GM12892 (cell line): ENCODE results near the gene TOM1.

ENCODE experiments used
- DNase-seq: peaks from one replicate; pipeline ENCODE4 v3.0.0; 2011; ENCODE audit not compliant: insufficient read length
- FAIRE-seq: peaks from 2 replicates; lab custom pipeline; 2011; peaks lifted over from hg19 to GRCh38; lab: Jason Lieb, UNC
- POLR2A ChIP-seq: IDR thresholded peaks from 2 replicates; pipeline ENCODE4 v1.6.1; 2011; ENCODE audit warnings: low read depth, low read length, control low read depth
- POLR2AphosphoS5 ChIP-seq: IDR thresholded peaks from 2 replicates; pipeline ENCODE4 v1.6.1; 2011; ENCODE audit warnings: low read depth, low read length, control low read depth
- TAF1 ChIP-seq: IDR thresholded peaks from 2 replicates; pipeline ENCODE4 v1.6.1; 2011; ENCODE audit warnings: low read depth, mild to moderate bottlenecking, control low read depth, low read length, borderline replicate concordance

TOM1 gene

GRCh38 chr22:35368386-35368785 is 68.7 kb downstream of the TOM1 start:
- TF ChIP-seq POLR2A (no peak), POLR2AphosphoS5 (no peak), TAF1 (no peak)
- no peak for DNase-seq
- FAIRE-seq: no peak

GRCh38 chr22:35369996-35370395 is 70.3 kb downstream of the TOM1 start:
- TF ChIP-seq POLR2A: no peak
- TF ChIP-seq TAF1: no peak
- no peak for TF ChIP-seq POLR2AphosphoS5
- DNase-seq: no peak
- FAIRE-seq: no peak

GRCh38 chr22:35373781-35374180 is 74.1 kb downstream of the TOM1 start:
- FAIRE-seq: no peak
- no peak for DNase-seq
- TF ChIP-seq POLR2AphosphoS5: no peak
- no peak for TF ChIP-seq POLR2A
- no peak for TF ChIP-seq TAF1

- TF ChIP-seq POLR2AphosphoS5 (no peak), POLR2A (no peak), TAF1 (no peak)
- FAIRE-seq (no peak), DNase-seq (no peak)
Observed at GRCh38 chr22:35375031-35375430, 75.3 kb downstream of the TOM1 start.

GRCh38 chr22:35375526-35375925 is 75.8 kb downstream of the TOM1 start:
- TF ChIP-seq POLR2A (no peak), TAF1 (no peak), POLR2AphosphoS5 (no peak)
- DNase-seq (no peak), FAIRE-seq (no peak)

GRCh38 chr22:35376728-35377472 is 77.2 kb downstream of the TOM1 start:
- TF ChIP-seq POLR2AphosphoS5: no peak
- 0 out of 2 replicates have a peak, but pooled peaks have one; percentile 13 for TF ChIP-seq TAF1
- peak; percentile 24; the same call in 1 of the 2 replicates for TF ChIP-seq POLR2A
- FAIRE-seq: peak; percentile 78
- peak; percentile 63 for DNase-seq

- DNase-seq (no peak), FAIRE-seq (no peak)
- no peak for TF ChIP-seq TAF1
- no peak for TF ChIP-seq POLR2A
- TF ChIP-seq POLR2AphosphoS5: no peak
Observed at GRCh38 chr22:35377735-35378134, 78.0 kb downstream of the TOM1 start.

GRCh38 chr22:35378621-35379020 is 78.9 kb downstream of the TOM1 start:
- TF ChIP-seq TAF1 (no peak), POLR2AphosphoS5 (no peak), POLR2A (no peak)
- FAIRE-seq (no peak), DNase-seq (no peak)

- FAIRE-seq (no peak), DNase-seq (no peak)
- no peak for TF ChIP-seq POLR2A
- no peak for TF ChIP-seq POLR2AphosphoS5
- TF ChIP-seq TAF1: no peak
Observed at GRCh38 chr22:35379146-35379993, 79.7 kb downstream of the TOM1 start.

- FAIRE-seq (no peak), DNase-seq (no peak)
Observed at GRCh38 chr22:35380013-35380412, 80.3 kb downstream of the TOM1 start.

GRCh38 chr22:35380537-35381423 is 81.1 kb downstream of the TOM1 start, which contains the start of gene HMOX1:
Gene HMOX1 (plus strand): TSS chr22:35381096. CDS start chr22:35381174, 78 bp downstream.
- DNase-seq (peak; percentile 86), FAIRE-seq (peak; percentile 93)
- TF ChIP-seq POLR2A (peak; percentile 83; the same call in 1 of the 2 replicates), POLR2AphosphoS5 (peak; percentile 66; the same call in 1 of the 2 replicates), TAF1 (peak; percentile 73; the same call in 1 of the 2 replicates)

More at GRCh38 chr22:35380013-35380412, 80.3 kb downstream of the TOM1 start:
- TF ChIP-seq POLR2A (no peak), TAF1 (no peak), POLR2AphosphoS5 (no peak)
